GM12874 (cell line): ENCODE data around the gene GPR161.

Experiments used
- CTCF ChIP-seq: IDR thresholded peaks from 2 replicates; pipeline ENCODE4 v1.5.1; 2011; ENCODE audit warnings: low read depth, mild to moderate bottlenecking, control low read depth, low read length, moderate library complexity; ENCODE audit not compliant: insufficient read depth

The GPR161 gene

GRCh38 chr1:168157638-168158037 lies 20.9 kb upstream of the GPR161 start:
- TF ChIP-seq CTCF: no peak

GRCh38 chr1:168155910-168156309 lies 19.2 kb upstream of the GPR161 start:
- no peak for TF ChIP-seq CTCF

- TF ChIP-seq CTCF: no peak
These were observed 15.2 kb upstream of the GPR161 start for GRCh38 chr1:168151935-168152334.

- no peak for TF ChIP-seq CTCF
These were observed 13.6 kb upstream of the GPR161 start for GRCh38 chr1:168150283-168150682.

GRCh38 chr1:168148916-168149315 lies 12.2 kb upstream of the GPR161 start:
- TF ChIP-seq CTCF: no peak

- TF ChIP-seq CTCF: no peak
These were observed 9.9 kb upstream of the GPR161 start for GRCh38 chr1:168146626-168147025.

GRCh38 chr1:168146160-168146539 lies 9.4 kb upstream of the GPR161 start:
- TF ChIP-seq CTCF: no peak
